Rectal smooth muscle tissue (tissue), 1 donor: Measurements from ENCODE around the gene SPARCL1.

Experiments
- H3K27ac ChIP-seq: one replicate; pipeline ENCODE4 v1.7.0; 2013; ENCODE audit warnings: low read depth, low read length, inconsistent platforms
- H3K27me3 ChIP-seq: one replicate; pipeline ENCODE4 v1.7.0; 2013; ENCODE audit warnings: low read length; ENCODE audit not compliant: control insufficient read depth, insufficient read depth
- H3K36me3 ChIP-seq: one replicate; pipeline ENCODE4 v1.7.0; 2013; ENCODE audit warnings: low read length; ENCODE audit not compliant: control insufficient read depth, insufficient read depth
- H3K4me1 ChIP-seq: one replicate; pipeline ENCODE4 v1.7.0; 2013; ENCODE audit warnings: low read length; ENCODE audit not compliant: control insufficient read depth, insufficient read depth
- H3K4me3 ChIP-seq: one replicate; pipeline ENCODE4 v1.7.0; 2013; ENCODE audit warnings: low read length
- H3K9ac ChIP-seq: one replicate; pipeline ENCODE4 v1.7.0; 2013; ENCODE audit warnings: low read length

SPARCL1 gene

GRCh38 chr4:87555773-87556619 lies 26.8 kb upstream of the SPARCL1 start:
- no peaks in the 10 kb centered on the region for H3K27me3 ChIP-seq
- peak overlapping the region; percentile 6 for H3K27ac ChIP-seq
- no peak overlapping the region for H3K4me3 ChIP-seq
- H3K4me1 ChIP-seq, result no peaks in the 10 kb centered on the region
- no peaks in the 10 kb centered on the region for H3K36me3 ChIP-seq
- H3K9ac ChIP-seq, result no peak overlapping the region

GRCh38 chr4:87553182-87553581 lies 24.0 kb upstream of the SPARCL1 start:
- no peaks in the 10 kb centered on the region for H3K36me3 ChIP-seq
- H3K27me3 ChIP-seq, result no peaks in the 10 kb centered on the region
- no peak overlapping the region for H3K4me3 ChIP-seq
- H3K27ac ChIP-seq, result no peak overlapping the region
- H3K9ac ChIP-seq, result no peak overlapping the region
- H3K4me1 ChIP-seq, result no peaks in the 10 kb centered on the region

GRCh38 chr4:87551361-87551760 lies 22.2 kb upstream of the SPARCL1 start:
- no peak overlapping the region for H3K4me3 ChIP-seq
- no peaks in the 10 kb centered on the region for H3K4me1 ChIP-seq
- H3K27ac ChIP-seq, result no peak overlapping the region
- no peaks in the 10 kb centered on the region for H3K27me3 ChIP-seq
- no peaks in the 10 kb centered on the region for H3K36me3 ChIP-seq
- no peak overlapping the region for H3K9ac ChIP-seq

GRCh38 chr4:87547016-87547708 lies 18.0 kb upstream of the SPARCL1 start:
- H3K4me1 ChIP-seq, result no peaks in the 10 kb centered on the region
- no peak overlapping the region for H3K27ac ChIP-seq
- H3K36me3 ChIP-seq, result no peaks in the 10 kb centered on the region
- H3K27me3 ChIP-seq, result no peaks in the 10 kb centered on the region
- H3K9ac ChIP-seq, result no peak overlapping the region
- no peak overlapping the region for H3K4me3 ChIP-seq

- no peak overlapping the region for H3K27ac ChIP-seq
- H3K9ac ChIP-seq, result no peak overlapping the region
- H3K27me3 ChIP-seq, result no peaks in the 10 kb centered on the region
- H3K4me3 ChIP-seq, result no peak overlapping the region
- H3K36me3 ChIP-seq, result no peaks in the 10 kb centered on the region
- H3K4me1 ChIP-seq, result peaks cover 3% of the 10 kb centered on the region
Observed at GRCh38 chr4:87545052-87545451, 15.9 kb upstream of the SPARCL1 start.

GRCh38 chr4:87543835-87544461 lies 14.8 kb upstream of the SPARCL1 start:
- Histone ChIP-seq H3K4me3 (no peak overlapping the region), H3K27ac (peak overlapping the region; percentile 24), H3K27me3 (no peaks in the 10 kb centered on the region), H3K9ac (no peak overlapping the region), H3K36me3 (no peaks in the 10 kb centered on the region), H3K4me1 (peaks cover 3% of the 10 kb centered on the region)

GRCh38 chr4:87542734-87543312 lies 13.6 kb upstream of the SPARCL1 start:
- Histone ChIP-seq H3K4me1 (peaks cover 3% of the 10 kb centered on the region), H3K27me3 (no peaks in the 10 kb centered on the region), H3K36me3 (no peaks in the 10 kb centered on the region), H3K27ac (no peak overlapping the region), H3K9ac (no peak overlapping the region), H3K4me3 (no peak overlapping the region)

GRCh38 chr4:87541956-87542709 lies 13.0 kb upstream of the SPARCL1 start:
- H3K27me3 ChIP-seq, result no peaks in the 10 kb centered on the region
- peaks cover 3% of the 10 kb centered on the region for H3K4me1 ChIP-seq
- H3K4me3 ChIP-seq, result no peak overlapping the region
- H3K36me3 ChIP-seq, result no peaks in the 10 kb centered on the region
- H3K9ac ChIP-seq, result no peak overlapping the region
- H3K27ac ChIP-seq, result peak overlapping the region; percentile 92

- no peaks in the 10 kb centered on the region for H3K27me3 ChIP-seq
- peaks cover 3% of the 10 kb centered on the region for H3K4me1 ChIP-seq
- H3K27ac ChIP-seq, result peak overlapping the region; percentile 92
- no peak overlapping the region for H3K9ac ChIP-seq
- H3K4me3 ChIP-seq, result no peak overlapping the region
- H3K36me3 ChIP-seq, result no peaks in the 10 kb centered on the region
Observed at GRCh38 chr4:87541521-87541920, 12.3 kb upstream of the SPARCL1 start.

GRCh38 chr4:87540146-87541058 lies 11.2 kb upstream of the SPARCL1 start:
- peak overlapping the region; percentile 6 for H3K4me3 ChIP-seq
- no peak overlapping the region for H3K9ac ChIP-seq
- no peaks in the 10 kb centered on the region for H3K27me3 ChIP-seq
- H3K4me1 ChIP-seq, result peaks cover 3% of the 10 kb centered on the region
- H3K27ac ChIP-seq, result peak overlapping the region; percentile 92
- H3K36me3 ChIP-seq, result no peaks in the 10 kb centered on the region

GRCh38 chr4:87532907-87533306 lies 3.7 kb upstream of the SPARCL1 start:
- H3K4me1 ChIP-seq, result peaks cover 29% of the 10 kb centered on the region
- H3K27ac ChIP-seq, result peak overlapping the region; percentile 98
- H3K9ac ChIP-seq, result no peak overlapping the region
- H3K36me3 ChIP-seq, result no peaks in the 10 kb centered on the region
- H3K27me3 ChIP-seq, result no peaks in the 10 kb centered on the region
- H3K4me3 ChIP-seq, result no peak overlapping the region
